ENCODE results near the gene INTS3.

The INTS3 gene

GRCh38 chr1:153735090-153735420 lies 7.2 kb downstream of the INTS3 start:
- ATAC-seq = no peak
- Mint-ChIP-seq H3K4me3 (no peak overlapping the region), H3K36me3 (peaks cover 28% of the 10 kb centered on the region), H3K9me3 (no peaks in the 10 kb centered on the region), H3K4me1 (peaks cover 44% of the 10 kb centered on the region), H3K27ac (peak overlapping the region; percentile 91), H3K27me3 (no peaks in the 10 kb centered on the region)

GRCh38 chr1:153741986-153742385 lies 14.1 kb downstream of the INTS3 start:
- no peaks in the 10 kb centered on the region for H3K9me3 Mint-ChIP-seq
- no peaks in the 10 kb centered on the region for H3K27me3 Mint-ChIP-seq
- no peak for ATAC-seq
- peak overlapping the region; percentile 99 for H3K27ac Mint-ChIP-seq
- H3K4me3 Mint-ChIP-seq = peak overlapping the region; percentile 72
- H3K4me1 Mint-ChIP-seq = peaks cover 38% of the 10 kb centered on the region
- peaks cover 55% of the 10 kb centered on the region for H3K36me3 Mint-ChIP-seq

GRCh38 chr1:153742411-153743142 lies 14.7 kb downstream of the INTS3 start:
- Mint-ChIP-seq H3K27ac (peak overlapping the region; percentile 99), H3K27me3 (no peaks in the 10 kb centered on the region), H3K4me3 (peak overlapping the region; percentile 72), H3K4me1 (peaks cover 38% of the 10 kb centered on the region), H3K9me3 (no peaks in the 10 kb centered on the region), H3K36me3 (peaks cover 58% of the 10 kb centered on the region)
- peak; percentile 88 for ATAC-seq

GRCh38 chr1:153745417-153745816 lies 17.6 kb downstream of the INTS3 start:
- Mint-ChIP-seq H3K9me3 (no peaks in the 10 kb centered on the region), H3K27ac (no peak overlapping the region), H3K36me3 (peaks cover 78% of the 10 kb centered on the region), H3K4me3 (no peak overlapping the region), H3K4me1 (peaks cover 49% of the 10 kb centered on the region), H3K27me3 (no peaks in the 10 kb centered on the region)
- ATAC-seq = no peak

- Mint-ChIP-seq H3K27me3 (no peaks in the 10 kb centered on the region), H3K4me1 (peaks cover 52% of the 10 kb centered on the region), H3K27ac (no peak overlapping the region), H3K4me3 (no peak overlapping the region), H3K9me3 (no peaks in the 10 kb centered on the region), H3K36me3 (peaks cover 80% of the 10 kb centered on the region)
- ATAC-seq = no peak
Measured at GRCh38 chr1:153746174-153746573, 18.3 kb downstream of the INTS3 start.

- no peak for ATAC-seq
- Mint-ChIP-seq H3K9me3 (no peaks in the 10 kb centered on the region), H3K27me3 (no peaks in the 10 kb centered on the region), H3K4me1 (peaks cover 27% of the 10 kb centered on the region), H3K27ac (peak overlapping the region; percentile 15), H3K36me3 (peaks cover 79% of the 10 kb centered on the region), H3K4me3 (no peak overlapping the region)
Measured at GRCh38 chr1:153748903-153749302, 21.1 kb downstream of the INTS3 start.

- H3K36me3 Mint-ChIP-seq = peaks cover 80% of the 10 kb centered on the region
- H3K4me1 Mint-ChIP-seq = peaks cover 21% of the 10 kb centered on the region
- ATAC-seq = peak; percentile 99
- no peak overlapping the region for H3K4me3 Mint-ChIP-seq
- H3K9me3 Mint-ChIP-seq = no peaks in the 10 kb centered on the region
- H3K27ac Mint-ChIP-seq = peak overlapping the region; percentile 15
- no peaks in the 10 kb centered on the region for H3K27me3 Mint-ChIP-seq
Measured at GRCh38 chr1:153749408-153750005, 21.7 kb downstream of the INTS3 start.

GRCh38 chr1:153750026-153750995 lies 22.5 kb downstream of the INTS3 start:
- Mint-ChIP-seq H3K36me3 (peaks cover 76% of the 10 kb centered on the region), H3K9me3 (no peaks in the 10 kb centered on the region), H3K4me1 (peaks cover 19% of the 10 kb centered on the region), H3K27me3 (no peaks in the 10 kb centered on the region), H3K4me3 (no peak overlapping the region), H3K27ac (peak overlapping the region; percentile 29)
- ATAC-seq = no peak

GRCh38 chr1:153752072-153752471 lies 24.2 kb downstream of the INTS3 start:
- ATAC-seq = no peak
- peaks cover 73% of the 10 kb centered on the region for H3K36me3 Mint-ChIP-seq
- no peaks in the 10 kb centered on the region for H3K9me3 Mint-ChIP-seq
- no peak overlapping the region for H3K4me3 Mint-ChIP-seq
- H3K27me3 Mint-ChIP-seq = no peaks in the 10 kb centered on the region
- peaks cover 19% of the 10 kb centered on the region for H3K4me1 Mint-ChIP-seq
- H3K27ac Mint-ChIP-seq = no peak overlapping the region

- no peaks in the 10 kb centered on the region for H3K9me3 Mint-ChIP-seq
- ATAC-seq = no peak
- H3K36me3 Mint-ChIP-seq = peaks cover 74% of the 10 kb centered on the region
- H3K4me3 Mint-ChIP-seq = no peak overlapping the region
- no peaks in the 10 kb centered on the region for H3K27me3 Mint-ChIP-seq
- peaks cover 19% of the 10 kb centered on the region for H3K4me1 Mint-ChIP-seq
- no peak overlapping the region for H3K27ac Mint-ChIP-seq
Measured at GRCh38 chr1:153752571-153753195, 24.8 kb downstream of the INTS3 start.

GRCh38 chr1:153754266-153754665 lies 26.4 kb downstream of the INTS3 start:
- Mint-ChIP-seq H3K4me3 (no peak overlapping the region), H3K27ac (no peak overlapping the region), H3K27me3 (no peaks in the 10 kb centered on the region), H3K36me3 (peaks cover 67% of the 10 kb centered on the region), H3K4me1 (peaks cover 14% of the 10 kb centered on the region), H3K9me3 (no peaks in the 10 kb centered on the region)
- no peak for ATAC-seq

- no peaks in the 10 kb centered on the region for H3K27me3 Mint-ChIP-seq
Measured at GRCh38 chr1:153760440-153760839, 32.6 kb downstream of the INTS3 start.

GRCh38 chr1:153763365-153764225 lies 35.7 kb downstream of the INTS3 start:
- H3K27ac Mint-ChIP-seq = no peak overlapping the region
- H3K4me1 Mint-ChIP-seq = no peaks in the 10 kb centered on the region
- peaks cover 77% of the 10 kb centered on the region for H3K36me3 Mint-ChIP-seq

More at GRCh38 chr1:153760440-153760839, 32.6 kb downstream of the INTS3 start:
- H3K4me3 Mint-ChIP-seq = no peak overlapping the region
- peaks cover 71% of the 10 kb centered on the region for H3K36me3 Mint-ChIP-seq
- no peaks in the 10 kb centered on the region for H3K4me1 Mint-ChIP-seq
- H3K27ac Mint-ChIP-seq = no peak overlapping the region
- H3K9me3 Mint-ChIP-seq = no peaks in the 10 kb centered on the region
- no peak for ATAC-seq

GRCh38 chr1:153764310-153764709 lies 36.5 kb downstream of the INTS3 start:
- no peak overlapping the region for H3K4me3 Mint-ChIP-seq
- no peaks in the 10 kb centered on the region for H3K27me3 Mint-ChIP-seq
- no peak overlapping the region for H3K27ac Mint-ChIP-seq
- H3K36me3 Mint-ChIP-seq = peaks cover 85% of the 10 kb centered on the region
- ATAC-seq = no peak
- no peaks in the 10 kb centered on the region for H3K4me1 Mint-ChIP-seq
- no peaks in the 10 kb centered on the region for H3K9me3 Mint-ChIP-seq

More at GRCh38 chr1:153763365-153764225, 35.7 kb downstream of the INTS3 start:
- Mint-ChIP-seq H3K27me3 (no peaks in the 10 kb centered on the region), H3K9me3 (no peaks in the 10 kb centered on the region), H3K4me3 (no peak overlapping the region)
- no peak for ATAC-seq

All from stimulated activated memory B cell treated with anti-CD40 and anti-IgM and Interleukin-4, amounts not matched to agents 10 μg/mL and 1 μg/mL and 100 μg/mL, for 72 hours (primary cell).